ENCODE data around the gene IL25. TPM values are rescaled to one million over a fixed set of nuclear protein-coding genes. Genes with fewer than 3 reads are reported as not detected.

The IL25 gene
- total and polyA plus RNA-seq, 2 experiments from 2014 or later, result not detected

DNA sequence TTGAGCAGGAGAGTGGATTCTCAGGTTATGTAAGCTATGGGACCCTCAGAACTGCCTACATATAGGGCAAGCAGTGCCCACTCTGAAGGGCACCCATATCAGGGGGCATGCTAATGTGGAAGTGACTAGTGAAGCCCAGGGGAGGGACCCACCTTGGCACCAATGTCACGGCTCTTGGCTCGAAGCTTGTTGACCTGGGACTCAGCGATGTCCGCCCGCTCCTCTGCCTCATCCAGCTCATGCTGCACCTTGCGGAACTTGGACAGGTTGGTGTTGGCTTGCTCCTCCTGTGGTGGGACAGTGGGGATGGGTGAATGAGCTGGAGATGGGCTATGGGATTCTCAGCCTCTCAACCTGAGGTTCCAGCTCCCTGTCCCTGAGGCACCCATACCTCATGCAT is 9.7 kb downstream of the IL25 start:
- Histone ChIP-seq H3K4me1 (ENCODE audit: insufficient read depth) (no peaks in the 10 kb centered on the region), H3K9me3 (ENCODE audit: low read depth) (no peaks in the 10 kb centered on the region), H3K4me2 (no peak overlapping the region), H3K9me2 (replicated peaks; ENCODE audit: insufficient read depth) (no peaks in the 10 kb centered on the region), H3K27me3 (no peaks in the 10 kb centered on the region), H3K79me2 (no peaks in the 10 kb centered on the region), H3K4me3 (no peak overlapping the region), H3K27ac (no peak overlapping the region), H4K20me1 (ENCODE audit: insufficient read depth, poor library complexity, severe bottlenecking) (no peaks in the 10 kb centered on the region), H3K36me3 (replicated peaks; ENCODE audit: insufficient read depth, low read depth) (no peaks in the 10 kb centered on the region), H2AFZ (no peak overlapping the region)
- no peak for DNase-seq (ENCODE audit: low spot score)
- 98% methylated on average over 6 of the region's 6 CpGs for WGBS (ENCODE audit: low lambda C conversion rate, missing lambda C conversion rate)
- TF ChIP-seq, protein P1, sequence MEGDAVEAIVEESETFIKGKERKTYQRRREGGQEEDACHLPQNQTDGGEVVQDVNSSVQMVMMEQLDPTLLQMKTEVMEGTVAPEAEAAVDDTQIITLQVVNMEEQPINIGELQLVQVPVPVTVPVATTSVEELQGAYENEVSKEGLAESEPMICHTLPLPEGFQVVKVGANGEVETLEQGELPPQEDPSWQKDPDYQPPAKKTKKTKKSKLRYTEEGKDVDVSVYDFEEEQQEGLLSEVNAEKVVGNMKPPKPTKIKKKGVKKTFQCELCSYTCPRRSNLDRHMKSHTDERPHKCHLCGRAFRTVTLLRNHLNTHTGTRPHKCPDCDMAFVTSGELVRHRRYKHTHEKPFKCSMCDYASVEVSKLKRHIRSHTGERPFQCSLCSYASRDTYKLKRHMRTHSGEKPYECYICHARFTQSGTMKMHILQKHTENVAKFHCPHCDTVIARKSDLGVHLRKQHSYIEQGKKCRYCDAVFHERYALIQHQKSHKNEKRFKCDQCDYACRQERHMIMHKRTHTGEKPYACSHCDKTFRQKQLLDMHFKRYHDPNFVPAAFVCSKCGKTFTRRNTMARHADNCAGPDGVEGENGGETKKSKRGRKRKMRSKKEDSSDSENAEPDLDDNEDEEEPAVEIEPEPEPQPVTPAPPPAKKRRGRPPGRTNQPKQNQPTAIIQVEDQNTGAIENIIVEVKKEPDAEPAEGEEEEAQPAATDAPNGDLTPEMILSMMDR (IDR thresholded peaks at IDR 0.05; ENCODE audit: poor library complexity), result no peak
- TF ChIP-seq EZH2 (IDR thresholded peaks at IDR 0.05; ENCODE audit: borderline replicate concordance), result no peak
- no peak for TF ChIP-seq EZH2phosphoT487 (IDR thresholded peaks at IDR 0.05; ENCODE audit: low read depth, severe bottlenecking, unreplicated experiment)

DNA sequence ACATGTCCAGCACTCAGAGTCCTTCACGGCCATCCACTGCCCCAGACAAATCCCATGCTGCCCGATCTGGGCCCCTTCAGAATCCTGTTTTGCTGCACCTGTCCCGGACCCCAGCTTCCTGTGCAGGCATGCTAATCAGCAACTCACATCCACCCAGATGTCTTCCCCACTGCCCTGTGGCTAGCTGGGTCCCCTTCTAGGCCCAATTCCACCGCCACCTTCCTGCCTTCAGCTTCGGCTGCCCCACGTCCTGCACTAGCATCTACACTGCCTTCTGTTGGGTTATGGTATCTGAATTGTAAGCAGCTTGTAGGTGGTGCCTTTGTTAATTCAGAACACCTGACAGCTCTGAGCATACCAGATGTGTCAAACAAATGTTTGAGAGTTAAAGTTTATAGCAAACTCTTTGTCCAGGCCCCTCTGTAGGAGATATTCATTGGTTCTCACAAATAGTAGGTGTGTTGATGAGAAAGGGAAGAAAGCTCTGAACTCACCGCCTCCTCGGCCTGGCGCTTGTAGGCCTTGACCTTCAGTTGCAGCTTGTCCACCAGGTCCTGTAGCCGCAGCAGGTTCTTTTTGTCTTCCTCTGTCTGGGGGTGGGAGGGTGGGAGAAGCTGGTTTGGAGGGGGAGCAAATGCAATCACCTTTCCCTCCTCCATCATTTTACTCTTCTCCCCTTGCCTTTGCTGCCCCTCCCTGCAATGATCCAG is 10.3 kb downstream of the IL25 start:
- H3K27me3 ChIP-seq, result no peaks in the 10 kb centered on the region
- no peaks in the 10 kb centered on the region for H3K9me2 ChIP-seq (replicated peaks; ENCODE audit: insufficient read depth)
- TF ChIP-seq EZH2 (IDR thresholded peaks at IDR 0.05; ENCODE audit: borderline replicate concordance), result no peak
- no peak for TF ChIP-seq EZH2phosphoT487 (IDR thresholded peaks at IDR 0.05; ENCODE audit: low read depth, severe bottlenecking, unreplicated experiment)
- TF ChIP-seq, protein P1 (IDR thresholded peaks at IDR 0.05; ENCODE audit: poor library complexity), result no peak
- H3K36me3 ChIP-seq (replicated peaks; ENCODE audit: insufficient read depth, low read depth), result no peaks in the 10 kb centered on the region
- H2AFZ ChIP-seq, result no peak overlapping the region
- H3K4me3 ChIP-seq, result no peak overlapping the region
- H3K79me2 ChIP-seq, result no peaks in the 10 kb centered on the region
- no peak for DNase-seq (ENCODE audit: low spot score)
- WGBS (ENCODE audit: low lambda C conversion rate, missing lambda C conversion rate), result 85% methylated on average over 10 of the region's 10 CpGs
- H4K20me1 ChIP-seq (ENCODE audit: insufficient read depth, poor library complexity, severe bottlenecking), result no peaks in the 10 kb centered on the region
- H3K4me1 ChIP-seq (ENCODE audit: insufficient read depth), result no peaks in the 10 kb centered on the region
- H3K4me2 ChIP-seq, result no peak overlapping the region
- H3K27ac ChIP-seq, result no peak overlapping the region
- no peaks in the 10 kb centered on the region for H3K9me3 ChIP-seq (ENCODE audit: low read depth)

DNA sequence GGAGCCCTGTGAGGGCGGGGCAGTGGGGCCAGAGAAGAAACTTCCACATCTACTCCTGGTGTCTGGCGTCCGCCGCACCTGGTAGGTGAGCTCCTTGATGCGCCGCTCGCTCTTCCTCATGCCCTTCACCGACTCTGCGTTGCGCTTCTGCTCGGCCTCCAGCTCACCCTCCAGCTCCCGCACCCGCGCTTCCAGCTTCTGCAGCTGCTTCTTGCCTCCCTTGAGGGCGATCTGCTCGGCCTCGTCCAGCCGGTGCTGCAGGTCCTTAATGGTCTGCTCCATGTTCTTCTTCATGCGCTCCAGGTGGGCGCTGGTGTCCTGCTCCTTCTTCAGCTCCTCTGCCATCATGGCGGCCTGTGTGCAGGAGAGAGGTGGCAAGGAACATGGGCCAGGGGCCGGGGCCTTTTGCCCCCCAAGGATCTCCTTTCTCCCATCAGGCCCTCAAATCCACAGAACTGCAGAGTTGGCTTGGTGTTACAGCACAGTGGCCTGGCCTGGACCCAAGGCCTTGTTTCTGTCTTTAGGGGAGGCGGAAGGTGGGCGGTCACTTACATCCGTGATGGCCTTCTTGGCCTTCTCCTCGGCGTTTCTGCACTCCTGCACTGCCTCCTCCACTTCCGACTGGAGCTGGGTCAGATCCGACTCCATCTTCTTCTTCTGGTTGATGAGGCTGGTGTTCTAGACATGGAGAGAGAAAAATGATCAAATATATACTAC is 11.9 kb downstream of the IL25 start:
- WGBS (ENCODE audit: low lambda C conversion rate, missing lambda C conversion rate), result 95% methylated on average over 28 of the region's 29 CpGs
- Histone ChIP-seq H2AFZ (no peak overlapping the region), H3K27ac (no peak overlapping the region), H3K79me2 (no peaks in the 10 kb centered on the region), H3K9me2 (replicated peaks; ENCODE audit: insufficient read depth) (no peaks in the 10 kb centered on the region), H3K9me3 (ENCODE audit: low read depth) (no peaks in the 10 kb centered on the region), H3K4me1 (ENCODE audit: insufficient read depth) (no peaks in the 10 kb centered on the region), H3K4me2 (no peak overlapping the region), H4K20me1 (ENCODE audit: insufficient read depth, poor library complexity, severe bottlenecking) (no peaks in the 10 kb centered on the region), H3K4me3 (no peak overlapping the region), H3K36me3 (replicated peaks; ENCODE audit: insufficient read depth, low read depth) (no peaks in the 10 kb centered on the region), H3K27me3 (no peaks in the 10 kb centered on the region)
- TF ChIP-seq EZH2phosphoT487 (IDR thresholded peaks at IDR 0.05; ENCODE audit: low read depth, severe bottlenecking, unreplicated experiment) (no peak), EZH2 (IDR thresholded peaks at IDR 0.05; ENCODE audit: borderline replicate concordance) (no peak)
- TF ChIP-seq, protein P1 (IDR thresholded peaks at IDR 0.05; ENCODE audit: poor library complexity), result no peak
- DNase-seq (ENCODE audit: low spot score), result no peak

Measured in hepatocyte (in vitro differentiated cells).